LNCaP clone FGC (cell line): Measurements from ENCODE around the gene NIF3L1.

Experiments used
- DNase-seq: peaks from one replicate; pipeline ENCODE4 v3.0.0-alpha.2; 2011; ENCODE audit warnings: low read depth
- H3K4me3 ChIP-seq: 2 replicates; pipeline ENCODE4 v1.5.1; 2011; ENCODE audit warnings: mild to moderate bottlenecking, low read depth, low read length, control low read depth
- TF ChIP-seq, protein P1 (sequence below): IDR thresholded peaks from 2 replicates; pipeline ENCODE4 v1.5.1; 2012; ENCODE audit warnings: mild to moderate bottlenecking; ENCODE audit not compliant: control insufficient read depth, insufficient read depth; ENCODE audit errors: extremely low read depth

Gene NIF3L1

GRCh38 chr2:200861617-200862155 lies 27.5 kb upstream of the NIF3L1 start:
- TF ChIP-seq, protein P1, sequence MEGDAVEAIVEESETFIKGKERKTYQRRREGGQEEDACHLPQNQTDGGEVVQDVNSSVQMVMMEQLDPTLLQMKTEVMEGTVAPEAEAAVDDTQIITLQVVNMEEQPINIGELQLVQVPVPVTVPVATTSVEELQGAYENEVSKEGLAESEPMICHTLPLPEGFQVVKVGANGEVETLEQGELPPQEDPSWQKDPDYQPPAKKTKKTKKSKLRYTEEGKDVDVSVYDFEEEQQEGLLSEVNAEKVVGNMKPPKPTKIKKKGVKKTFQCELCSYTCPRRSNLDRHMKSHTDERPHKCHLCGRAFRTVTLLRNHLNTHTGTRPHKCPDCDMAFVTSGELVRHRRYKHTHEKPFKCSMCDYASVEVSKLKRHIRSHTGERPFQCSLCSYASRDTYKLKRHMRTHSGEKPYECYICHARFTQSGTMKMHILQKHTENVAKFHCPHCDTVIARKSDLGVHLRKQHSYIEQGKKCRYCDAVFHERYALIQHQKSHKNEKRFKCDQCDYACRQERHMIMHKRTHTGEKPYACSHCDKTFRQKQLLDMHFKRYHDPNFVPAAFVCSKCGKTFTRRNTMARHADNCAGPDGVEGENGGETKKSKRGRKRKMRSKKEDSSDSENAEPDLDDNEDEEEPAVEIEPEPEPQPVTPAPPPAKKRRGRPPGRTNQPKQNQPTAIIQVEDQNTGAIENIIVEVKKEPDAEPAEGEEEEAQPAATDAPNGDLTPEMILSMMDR, result no peak
- no peak for DNase-seq
- H3K4me3 ChIP-seq, result peak overlapping the region; percentile 82

GRCh38 chr2:200862532-200863000 lies 26.6 kb upstream of the NIF3L1 start:
- TF ChIP-seq, protein P1, result no peak
- peak overlapping the region; percentile 82 for H3K4me3 ChIP-seq
- DNase-seq, result no peak

DNA sequence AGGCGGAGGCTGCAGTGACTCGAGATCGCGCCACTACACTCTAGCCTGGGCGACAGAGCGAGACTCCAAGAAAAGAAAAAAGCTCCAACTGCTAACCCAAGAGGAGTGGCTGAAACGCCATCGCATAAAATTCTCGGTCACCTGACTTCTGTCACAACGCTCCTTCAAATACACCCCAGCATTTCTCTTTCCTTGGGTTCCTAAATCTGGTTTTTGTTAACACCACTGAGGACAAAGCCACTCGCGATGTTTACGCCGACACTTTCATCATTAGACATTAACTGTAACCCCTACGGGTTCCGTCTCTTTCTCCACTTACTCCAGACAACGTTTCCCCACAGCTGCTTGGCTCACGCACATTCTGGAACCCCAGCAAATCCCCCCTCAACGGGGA lies 25.4 kb upstream of the NIF3L1 start:
- no peak for DNase-seq

GRCh38 chr2:200864176-200865034 lies 24.8 kb upstream of the NIF3L1 start, which contains the start of gene CLK1:
CLK1 (minus strand) TSS chr2:200864658; CDS start chr2:200861862, 2,796 bp downstream.
- peak within 1 kb of the TSS; percentile 82 for H3K4me3 ChIP-seq
- TF ChIP-seq, protein P1, result no peak
- DNase-seq, result peak; percentile 57

More for the DNA sequence above, 25.4 kb upstream of the NIF3L1 start:
- H3K4me3 ChIP-seq, result peak overlapping the region; percentile 82
- TF ChIP-seq, protein P1, result no peak

GRCh38 chr2:200869014-200869413 lies 20.2 kb upstream of the NIF3L1 start:
- no peak overlapping the region for H3K4me3 ChIP-seq
- no peak for DNase-seq
- TF ChIP-seq, protein P1, result no peak

GRCh38 chr2:200871151-200871550 lies 18.0 kb upstream of the NIF3L1 start:
- TF ChIP-seq, protein P1, result no peak

More at GRCh38 chr2:200871151-200871550, 18.0 kb upstream of the NIF3L1 start:
- H3K4me3 ChIP-seq, result no peak overlapping the region
- no peak for DNase-seq
